ENCODE results near the gene TBX20.

GRCh38 chr7:35260246-35260645, 6.3 kb upstream of the TBX20 start:
- TF ChIP-seq IKZF4 (CRISPR knock-in tag; IDR thresholded peaks at IDR 0.05; ENCODE audit: borderline replicate concordance, low read depth, not compliant biosample characterization) = no peak
- no peak for TF ChIP-seq EZH2 (conservative IDR thresholded peaks at IDR 0.05; ENCODE audit: low read depth, low read length)
- TF ChIP-seq MEIS2 (CRISPR knock-in tag; IDR thresholded peaks at IDR 0.05) = no peak
- TF ChIP-seq ESRRA (CRISPR knock-in tag; IDR thresholded peaks at IDR 0.05; ENCODE audit: low read depth) = no peak
- no peak for TF ChIP-seq THAP7 (CRISPR knock-in tag; IDR thresholded peaks at IDR 0.05)
- no peak for TF ChIP-seq SIN3A (IDR thresholded peaks at IDR 0.05; ENCODE audit: borderline replicate concordance, low read depth, low read length)
- TF ChIP-seq CTCF (CRISPR knock-in tag; IDR thresholded peaks at IDR 0.05) = no peak
- no peak for TF ChIP-seq ZBTB38 (CRISPR knock-in tag; IDR thresholded peaks at IDR 0.05)
- TF ChIP-seq TCF12 (IDR thresholded peaks at IDR 0.05) = no peak
- no peak for TF ChIP-seq TCF12 (CRISPR knock-in tag; IDR thresholded peaks at IDR 0.05)
